ENCODE measurements around the gene HOMER1.

HOMER1 gene

GRCh38 chr5:79464278-79464677, 49.7 kb downstream of the HOMER1 start:
- no peaks in the 10 kb centered on the region for H3K36me3 ChIP-seq (ENCODE audit: low read length)
- H3K4me3 ChIP-seq (ENCODE audit: insufficient read depth, low read length, poor library complexity, severe bottlenecking) = no peak overlapping the region
- H2AFZ ChIP-seq (ENCODE audit: low read depth, low read length, severe bottlenecking) = no peak overlapping the region
- no peak overlapping the region for H3K27ac ChIP-seq (ENCODE audit: low read depth, low read length)
- no peaks in the 10 kb centered on the region for H3K9me3 ChIP-seq (ENCODE audit: insufficient read depth, low read length)
- H3K4me2 ChIP-seq (ENCODE audit: low read depth, low read length, poor library complexity, severe bottlenecking) = no peak overlapping the region
- no peaks in the 10 kb centered on the region for H3K79me2 ChIP-seq (ENCODE audit: insufficient read depth, low read length)
- H3K9ac ChIP-seq (ENCODE audit: low read length) = no peak overlapping the region
- no peaks in the 10 kb centered on the region for H3K9me2 ChIP-seq (replicated peaks; ENCODE audit: insufficient read depth, low read length)
- no peaks in the 10 kb centered on the region for H3K27me3 ChIP-seq (ENCODE audit: low read length)
- no peaks in the 10 kb centered on the region for H4K20me1 ChIP-seq (ENCODE audit: low read depth, low read length)
- H3F3A ChIP-seq (ENCODE audit: insufficient read depth) = no peaks in the 10 kb centered on the region
- no peak for TF ChIP-seq EZH2phosphoT487 (conservative IDR thresholded peaks at IDR 0.05; ENCODE audit: low read length)
- TF ChIP-seq CTCF (IDR thresholded peaks at IDR 0.05; ENCODE audit: insufficient read depth, low read length, poor library complexity, severe bottlenecking) = no peak

- TF ChIP-seq EZH2phosphoT487 (conservative IDR thresholded peaks at IDR 0.05; ENCODE audit: low read length) = no peak
- no peak for TF ChIP-seq CTCF (IDR thresholded peaks at IDR 0.05; ENCODE audit: insufficient read depth, low read length, poor library complexity, severe bottlenecking)
- H3K27ac ChIP-seq (ENCODE audit: low read depth, low read length) = no peak overlapping the region
- H3K9me3 ChIP-seq (ENCODE audit: insufficient read depth, low read length) = no peaks in the 10 kb centered on the region
- no peak overlapping the region for H3K4me3 ChIP-seq (ENCODE audit: insufficient read depth, low read length, poor library complexity, severe bottlenecking)
- H3K36me3 ChIP-seq (ENCODE audit: low read length) = no peaks in the 10 kb centered on the region
- H2AFZ ChIP-seq (ENCODE audit: low read depth, low read length, severe bottlenecking) = no peak overlapping the region
- no peaks in the 10 kb centered on the region for H3K79me2 ChIP-seq (ENCODE audit: insufficient read depth, low read length)
- H4K20me1 ChIP-seq (ENCODE audit: low read depth, low read length) = no peaks in the 10 kb centered on the region
- H3K4me2 ChIP-seq (ENCODE audit: low read depth, low read length, poor library complexity, severe bottlenecking) = no peak overlapping the region
- H3K27me3 ChIP-seq (ENCODE audit: low read length) = no peaks in the 10 kb centered on the region
- H3K9me2 ChIP-seq (replicated peaks; ENCODE audit: insufficient read depth, low read length) = no peaks in the 10 kb centered on the region
- H3F3A ChIP-seq (ENCODE audit: insufficient read depth) = no peaks in the 10 kb centered on the region
- no peak overlapping the region for H3K9ac ChIP-seq (ENCODE audit: low read length)
Measured at GRCh38 chr5:79459626-79460025, 54.3 kb downstream of the HOMER1 start.

GRCh38 chr5:79456890-79457583, 56.9 kb downstream of the HOMER1 start:
- no peak overlapping the region for H3K4me2 ChIP-seq (ENCODE audit: low read depth, low read length, poor library complexity, severe bottlenecking)
- TF ChIP-seq EZH2phosphoT487 (conservative IDR thresholded peaks at IDR 0.05; ENCODE audit: low read length) (no peak), CTCF (IDR thresholded peaks at IDR 0.05; ENCODE audit: insufficient read depth, low read length, poor library complexity, severe bottlenecking) (no peak)
- no peak overlapping the region for H3K4me3 ChIP-seq (ENCODE audit: insufficient read depth, low read length, poor library complexity, severe bottlenecking)
- no peaks in the 10 kb centered on the region for H3K79me2 ChIP-seq (ENCODE audit: insufficient read depth, low read length)
- no peaks in the 10 kb centered on the region for H3K36me3 ChIP-seq (ENCODE audit: low read length)
- no peaks in the 10 kb centered on the region for H3F3A ChIP-seq (ENCODE audit: insufficient read depth)
- H3K9ac ChIP-seq (ENCODE audit: low read length) = no peak overlapping the region
- no peaks in the 10 kb centered on the region for H3K9me2 ChIP-seq (replicated peaks; ENCODE audit: insufficient read depth, low read length)
- H3K9me3 ChIP-seq (ENCODE audit: insufficient read depth, low read length) = no peaks in the 10 kb centered on the region
- no peaks in the 10 kb centered on the region for H4K20me1 ChIP-seq (ENCODE audit: low read depth, low read length)
- no peak overlapping the region for H2AFZ ChIP-seq (ENCODE audit: low read depth, low read length, severe bottlenecking)
- no peak overlapping the region for H3K27ac ChIP-seq (ENCODE audit: low read depth, low read length)
- H3K27me3 ChIP-seq (ENCODE audit: low read length) = no peaks in the 10 kb centered on the region

Measured in SU-DHL-6 (cell line).